Stimulated activated CD8-positive, alpha-beta memory T cell treated with anti-CD3 and anti-CD28 coated beads, Interleukin-15, amount 100 ng/mL, for 48 hours (primary cell): ENCODE results near the gene PRKAR2B.
"Not testable (repeated sequence)": the region's sequence is repeated elsewhere in the genome, so short reads cannot be mapped to it uniquely, and the experiment has no call there.

ENCODE experiments used
- DNase-seq, 2 donors: peaks; one replicate each; pipeline ENCODE4 v3.0.0-alpha.2; 2020; ENCODE audit warnings: low read depth in 2 of 2

PRKAR2B gene

GRCh38 chr7:107048783-107049418 is 4.4 kb downstream of the PRKAR2B start:
- no peak for DNase-seq

GRCh38 chr7:107049480-107049879 is 5.0 kb downstream of the PRKAR2B start:
- no peak for DNase-seq

GRCh38 chr7:107049971-107050532 is 5.5 kb downstream of the PRKAR2B start:
- no peak for DNase-seq

- DNase-seq: no peak
These were observed 6.9 kb downstream of the PRKAR2B start for GRCh38 chr7:107051376-107051775.

- not testable (repeated sequence) for DNase-seq
These were observed 10.5 kb downstream of the PRKAR2B start for GRCh38 chr7:107054965-107055364.

GRCh38 chr7:107056058-107056457 is 11.6 kb downstream of the PRKAR2B start:
- DNase-seq: not testable (repeated sequence)

GRCh38 chr7:107056728-107057473 is 12.4 kb downstream of the PRKAR2B start:
- no peak for DNase-seq

GRCh38 chr7:107057474-107057833 is 12.9 kb downstream of the PRKAR2B start:
- no peak for DNase-seq

GRCh38 chr7:107059468-107059867 is 15.0 kb downstream of the PRKAR2B start:
- DNase-seq: no peak

GRCh38 chr7:107063245-107064120 is 19.0 kb downstream of the PRKAR2B start:
- no peak for DNase-seq

GRCh38 chr7:107064255-107064654 is 19.8 kb downstream of the PRKAR2B start:
- no peak for DNase-seq

- DNase-seq: no peak
These were observed 21.4 kb downstream of the PRKAR2B start for GRCh38 chr7:107065929-107066247.

GRCh38 chr7:107068156-107068555 is 23.7 kb downstream of the PRKAR2B start:
- DNase-seq: no peak

GRCh38 chr7:107069457-107069856 is 25.0 kb downstream of the PRKAR2B start:
- no peak for DNase-seq

GRCh38 chr7:107070710-107071109 is 26.2 kb downstream of the PRKAR2B start:
- no peak for DNase-seq

GRCh38 chr7:107071129-107071528 is 26.6 kb downstream of the PRKAR2B start:
- DNase-seq: no peak

- DNase-seq: no peak
These were observed 27.6 kb downstream of the PRKAR2B start for GRCh38 chr7:107072133-107072532.

- no peak for DNase-seq
These were observed 31.5 kb downstream of the PRKAR2B start for GRCh38 chr7:107075863-107076574.

- DNase-seq: no peak
These were observed 32.5 kb downstream of the PRKAR2B start for GRCh38 chr7:107076781-107077698.

GRCh38 chr7:107077699-107078516 is 33.4 kb downstream of the PRKAR2B start:
- DNase-seq: no peak
